IMR-90 (cell line): ENCODE data around the gene EPC2.

ENCODE experiments used
- CEBPB ChIP-seq: IDR thresholded peaks from 2 replicates; pipeline ENCODE4 v1.6.1; 2012; ENCODE audit warnings: low read depth, low read length, improper control_type of control experiment
- FOS ChIP-seq: fragments of 150-350 bp; IDR thresholded peaks from 2 replicates; pipeline ENCODE4 v1.6.1; 2016; ENCODE audit warnings: low read depth, low read length
- MAFK ChIP-seq: IDR thresholded peaks from 2 replicates; pipeline ENCODE4 v1.6.1; 2012; ENCODE audit warnings: low read depth, low read length, improper control_type of control experiment
- MAZ ChIP-seq: IDR thresholded peaks from 2 replicates; pipeline ENCODE4 v1.6.1; 2012; ENCODE audit warnings: low read depth, mild to moderate bottlenecking, low read length, improper control_type of control experiment, moderate library complexity, borderline replicate concordance
- NFE2L2 ChIP-seq: fragments of 150-350 bp; IDR thresholded peaks from 2 replicates; pipeline ENCODE4 v1.6.1; 2016; ENCODE audit warnings: low read depth, mild to moderate bottlenecking, low read length
- POLR2A ChIP-seq: IDR thresholded peaks from 2 replicates; pipeline ENCODE4 v1.6.1; 2012; ENCODE audit warnings: mild to moderate bottlenecking, low read depth, low read length
- RAD21 ChIP-seq: IDR thresholded peaks from 2 replicates; pipeline ENCODE4 v1.6.1; 2012; ENCODE audit warnings: low read length, improper control_type of control experiment
- TF ChIP-seq, protein P1 (sequence below): conservative IDR thresholded peaks from 2 replicates; pipeline ENCODE4 v1.5.1; 2012; ENCODE audit warnings: mild to moderate bottlenecking, low read depth, low read length, improper control_type of control experiment
- TF ChIP-seq, protein P2 (sequence below): fragments of 150-350 bp; IDR thresholded peaks from 2 replicates; pipeline ENCODE4 v1.6.1; 2016; ENCODE audit warnings: low read depth, mild to moderate bottlenecking, low read length, moderate library complexity, borderline replicate concordance

DNA sequence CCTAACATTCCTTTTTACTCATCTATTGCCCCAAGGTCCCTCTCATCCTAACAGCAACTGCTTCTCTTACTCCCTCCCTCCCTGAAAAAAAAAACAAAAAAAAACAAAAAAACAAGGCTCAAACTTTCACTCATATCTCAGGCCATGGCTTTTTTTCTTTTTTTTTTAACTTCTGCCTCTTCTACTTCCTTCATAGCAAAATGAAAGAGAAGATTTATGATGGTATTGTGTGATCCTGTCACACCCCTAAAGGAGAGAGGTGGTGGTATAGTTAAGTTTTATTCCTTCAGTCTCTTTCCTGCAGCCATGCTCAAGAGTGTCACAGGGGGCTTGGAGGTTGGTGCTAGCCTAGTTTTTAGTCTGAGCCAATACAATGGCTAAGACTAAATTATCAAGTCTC, 21.5 kb upstream of the EPC2 start:
- TF ChIP-seq, protein P1, sequence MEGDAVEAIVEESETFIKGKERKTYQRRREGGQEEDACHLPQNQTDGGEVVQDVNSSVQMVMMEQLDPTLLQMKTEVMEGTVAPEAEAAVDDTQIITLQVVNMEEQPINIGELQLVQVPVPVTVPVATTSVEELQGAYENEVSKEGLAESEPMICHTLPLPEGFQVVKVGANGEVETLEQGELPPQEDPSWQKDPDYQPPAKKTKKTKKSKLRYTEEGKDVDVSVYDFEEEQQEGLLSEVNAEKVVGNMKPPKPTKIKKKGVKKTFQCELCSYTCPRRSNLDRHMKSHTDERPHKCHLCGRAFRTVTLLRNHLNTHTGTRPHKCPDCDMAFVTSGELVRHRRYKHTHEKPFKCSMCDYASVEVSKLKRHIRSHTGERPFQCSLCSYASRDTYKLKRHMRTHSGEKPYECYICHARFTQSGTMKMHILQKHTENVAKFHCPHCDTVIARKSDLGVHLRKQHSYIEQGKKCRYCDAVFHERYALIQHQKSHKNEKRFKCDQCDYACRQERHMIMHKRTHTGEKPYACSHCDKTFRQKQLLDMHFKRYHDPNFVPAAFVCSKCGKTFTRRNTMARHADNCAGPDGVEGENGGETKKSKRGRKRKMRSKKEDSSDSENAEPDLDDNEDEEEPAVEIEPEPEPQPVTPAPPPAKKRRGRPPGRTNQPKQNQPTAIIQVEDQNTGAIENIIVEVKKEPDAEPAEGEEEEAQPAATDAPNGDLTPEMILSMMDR, result no peak
- TF ChIP-seq MAZ, result no peak
- TF ChIP-seq RAD21, result no peak
- TF ChIP-seq CEBPB, result no peak
- no peak for TF ChIP-seq NFE2L2
- no peak for TF ChIP-seq POLR2A
- TF ChIP-seq MAFK, result no peak
- no peak for TF ChIP-seq FOS
- TF ChIP-seq, protein P2, sequence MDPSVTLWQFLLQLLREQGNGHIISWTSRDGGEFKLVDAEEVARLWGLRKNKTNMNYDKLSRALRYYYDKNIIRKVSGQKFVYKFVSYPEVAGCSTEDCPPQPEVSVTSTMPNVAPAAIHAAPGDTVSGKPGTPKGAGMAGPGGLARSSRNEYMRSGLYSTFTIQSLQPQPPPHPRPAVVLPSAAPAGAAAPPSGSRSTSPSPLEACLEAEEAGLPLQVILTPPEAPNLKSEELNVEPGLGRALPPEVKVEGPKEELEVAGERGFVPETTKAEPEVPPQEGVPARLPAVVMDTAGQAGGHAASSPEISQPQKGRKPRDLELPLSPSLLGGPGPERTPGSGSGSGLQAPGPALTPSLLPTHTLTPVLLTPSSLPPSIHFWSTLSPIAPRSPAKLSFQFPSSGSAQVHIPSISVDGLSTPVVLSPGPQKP, result no peak
